ENCODE measurements around the gene ZMYND19. TPM values are rescaled to one million over a fixed set of nuclear protein-coding genes. Genes with fewer than 3 reads are reported as not detected.

ZMYND19 gene
- total RNA-seq, 1 experiment from 2014 or later = 79.2 TPM

DNA sequence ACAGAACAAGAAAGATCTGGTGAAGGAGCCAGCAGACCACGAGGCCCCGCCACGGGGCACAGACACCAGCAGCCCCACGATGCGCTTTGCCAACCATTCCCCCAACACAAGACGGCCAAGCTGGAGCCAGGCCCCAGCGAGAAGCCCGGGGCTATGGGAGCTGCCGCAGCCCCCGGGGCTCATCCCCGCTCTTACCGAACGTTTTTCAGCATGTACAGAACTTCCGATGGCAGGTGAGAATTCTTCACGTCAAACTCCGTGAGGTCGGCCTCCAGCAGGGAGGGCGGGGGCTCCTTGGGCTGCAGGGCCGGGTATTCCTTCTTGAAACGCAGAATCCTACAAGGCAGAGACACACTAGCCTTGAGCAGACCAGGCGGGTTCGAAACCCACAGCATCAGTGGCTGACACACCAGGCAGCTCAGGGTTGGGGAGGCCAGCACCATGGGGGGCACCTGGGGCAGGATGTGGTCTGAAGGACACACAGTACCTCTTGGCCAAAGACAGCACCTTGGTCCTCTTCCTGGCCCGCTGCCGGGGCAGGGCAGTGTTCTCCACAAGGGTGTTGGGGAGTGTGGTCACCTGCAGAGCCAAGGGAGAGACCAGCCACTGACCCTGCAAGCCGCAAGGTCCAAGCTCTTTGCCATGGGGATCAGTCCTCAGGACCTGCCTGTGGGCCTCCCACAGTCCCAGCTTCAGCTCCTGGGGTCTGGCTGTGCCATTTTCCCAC is 46.9 kb downstream of the ZMYND19 start:
- no peak overlapping the region; the same call in 1 of the 2 replicates for H3K14ac ChIP-seq (ENCODE audit: insufficient read depth, low read length)
- no peak overlapping the region for H4K8ac ChIP-seq (replicated peaks; ENCODE audit: insufficient read length, low read depth, low read length)
- H3K4me2 ChIP-seq (ENCODE audit: insufficient read depth, insufficient read length, low read length) = no peak overlapping the region
- H3K18ac ChIP-seq (ENCODE audit: insufficient read length, low read depth, low read length) = no peak overlapping the region
- no peak overlapping the region for H2AK5ac ChIP-seq (ENCODE audit: insufficient read length, low read length)
- no peak overlapping the region for H3K56ac ChIP-seq (ENCODE audit: insufficient read length, low read depth, low read length)
- no peak for DNase-seq
- H3K9ac ChIP-seq (ENCODE audit: extremely low read depth, insufficient read length, low read length) = no peak overlapping the region
- H2AFZ ChIP-seq (ENCODE audit: low read length) = no peak overlapping the region
- no peak overlapping the region for H2BK20ac ChIP-seq (ENCODE audit: low read depth, low read length, poor library complexity, severe bottlenecking)
- no peak overlapping the region for H2BK120ac ChIP-seq (ENCODE audit: low read depth, low read length, poor library complexity, severe bottlenecking)
- Mint-ChIP-seq H3K36me3 (ENCODE audit: insufficient read depth in 1 of 3, low read depth in 3 of 3) (peaks cover 10 to 17% (median 15%) of the 10 kb centered on the region in 3 experiments), H3K4me3 (no peak overlapping the region), H3K4me1 (peaks cover 0 to 4% of the 10 kb centered on the region in 2 experiments; a peak in 1 of 4 replicates), H3K27me3 (ENCODE audit: low read depth) (no peaks in the 10 kb centered on the region; the same call in 1 of the 2 replicates), H3K27ac (no peak overlapping the region; a peak in 1 of 7 replicates), H3K9me3 (peaks cover 18 to 23% of the 10 kb centered on the region in 2 experiments)
- no peaks in the 10 kb centered on the region for H4K20me1 ChIP-seq (ENCODE audit: control insufficient read depth, insufficient read depth, insufficient read length)
- no peaks in the 10 kb centered on the region for H3K23me2 ChIP-seq (ENCODE audit: insufficient read length, low read depth, low read length, poor library complexity, severe bottlenecking)
- no peak overlapping the region for H4K5ac ChIP-seq (ENCODE audit: insufficient read length, low read depth, low read length)
- no peak overlapping the region for H3K4ac ChIP-seq (ENCODE audit: low read depth, low read length)
- no peaks in the 10 kb centered on the region for H3K27me3 ChIP-seq (ENCODE audit: insufficient read depth, low read length)
- no peak overlapping the region for H2BK15ac ChIP-seq (ENCODE audit: low read depth, low read length)
- no peaks in the 10 kb centered on the region for H3K79me1 ChIP-seq (ENCODE audit: insufficient read depth, low read depth, low read length, poor library complexity, severe bottlenecking)
- no peak overlapping the region for H4K91ac ChIP-seq (ENCODE audit: insufficient read length, low read depth, low read length)
- no peak overlapping the region for H2BK5ac ChIP-seq (ENCODE audit: insufficient read length, low read length)
- H3K27ac ChIP-seq (ENCODE audit: insufficient read length, low read depth, low read length) = no peak overlapping the region
- no peaks in the 10 kb centered on the region for H3K79me2 ChIP-seq (ENCODE audit: insufficient read depth, low read length)
- TF ChIP-seq, protein P1, sequence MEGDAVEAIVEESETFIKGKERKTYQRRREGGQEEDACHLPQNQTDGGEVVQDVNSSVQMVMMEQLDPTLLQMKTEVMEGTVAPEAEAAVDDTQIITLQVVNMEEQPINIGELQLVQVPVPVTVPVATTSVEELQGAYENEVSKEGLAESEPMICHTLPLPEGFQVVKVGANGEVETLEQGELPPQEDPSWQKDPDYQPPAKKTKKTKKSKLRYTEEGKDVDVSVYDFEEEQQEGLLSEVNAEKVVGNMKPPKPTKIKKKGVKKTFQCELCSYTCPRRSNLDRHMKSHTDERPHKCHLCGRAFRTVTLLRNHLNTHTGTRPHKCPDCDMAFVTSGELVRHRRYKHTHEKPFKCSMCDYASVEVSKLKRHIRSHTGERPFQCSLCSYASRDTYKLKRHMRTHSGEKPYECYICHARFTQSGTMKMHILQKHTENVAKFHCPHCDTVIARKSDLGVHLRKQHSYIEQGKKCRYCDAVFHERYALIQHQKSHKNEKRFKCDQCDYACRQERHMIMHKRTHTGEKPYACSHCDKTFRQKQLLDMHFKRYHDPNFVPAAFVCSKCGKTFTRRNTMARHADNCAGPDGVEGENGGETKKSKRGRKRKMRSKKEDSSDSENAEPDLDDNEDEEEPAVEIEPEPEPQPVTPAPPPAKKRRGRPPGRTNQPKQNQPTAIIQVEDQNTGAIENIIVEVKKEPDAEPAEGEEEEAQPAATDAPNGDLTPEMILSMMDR (conservative IDR thresholded peaks at IDR 0.05) = no peak
- H3K9me3 ChIP-seq (ENCODE audit: control insufficient read depth, low read depth, low read length) = no peaks in the 10 kb centered on the region
- WGBS (ENCODE audit: extremely low coverage, insufficient read length, low lambda C conversion rate) = no CpG with 5 or more reads among the region's 25 CpGs
- H3K4me1 ChIP-seq (ENCODE audit: insufficient read depth, low read length) = no peaks in the 10 kb centered on the region
- no peak overlapping the region for H2BK12ac ChIP-seq (ENCODE audit: insufficient read length, low read depth, low read length)
- H3T11ph ChIP-seq (ENCODE audit: low read length) = no peak overlapping the region
- H3K23ac ChIP-seq (ENCODE audit: insufficient read length, low read depth, low read length) = no peak overlapping the region

Measured in H9 (cell line).